GM18867 (cell line): ENCODE results near the gene NPAS2.

ENCODE experiments used
- ATAC-seq: cut with Tn5 transposase; IDR thresholded peaks from one replicate; pipeline ENCODE4 v1.9.1; 2021; ENCODE audit warnings: mild to moderate bottlenecking, moderate library complexity; ENCODE audit not compliant: unreplicated experiment

Gene NPAS2

DNA sequence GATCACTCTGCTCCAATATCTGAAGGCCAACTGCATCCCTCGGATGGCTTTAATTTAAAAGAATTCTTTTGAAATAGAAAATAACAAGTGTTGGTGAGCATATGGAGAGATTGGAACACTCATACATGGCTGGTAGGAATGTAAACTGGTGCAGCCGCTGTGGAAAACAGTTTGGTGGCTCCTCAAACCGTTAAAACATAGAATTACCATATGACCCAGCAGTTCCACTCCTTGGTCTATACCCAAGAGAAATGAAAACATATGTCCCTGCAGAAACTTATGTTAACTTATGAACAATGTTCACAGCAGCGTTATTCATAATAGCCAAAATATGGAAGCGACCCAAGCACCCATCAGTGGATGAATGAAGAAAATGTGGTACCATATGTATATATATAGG, 60.1 kb downstream of the NPAS2 start:
- no peak for ATAC-seq

DNA sequence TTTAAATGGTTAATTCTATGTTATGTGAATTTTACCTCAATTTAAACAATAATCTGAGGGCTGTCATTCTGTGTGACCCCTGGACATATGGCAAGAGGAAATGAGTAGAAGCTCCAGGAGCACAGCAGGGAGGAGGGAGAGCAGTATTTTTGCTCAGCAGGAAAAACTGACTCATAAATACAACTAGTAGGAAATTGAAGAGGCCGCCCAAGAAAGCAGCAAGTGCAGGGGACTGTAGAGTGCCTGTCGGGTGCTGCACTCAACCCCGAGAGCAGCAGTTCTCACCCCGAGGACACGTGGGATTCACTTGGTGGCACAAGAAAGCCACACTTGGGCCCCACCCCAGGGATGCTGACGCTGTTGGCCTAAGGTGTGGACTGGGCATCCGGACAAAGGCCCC, 60.8 kb downstream of the NPAS2 start:
- no peak for ATAC-seq

GRCh38 chr2:100882645-100883613, 63.0 kb downstream of the NPAS2 start:
- ATAC-seq: peak; percentile 54

DNA sequence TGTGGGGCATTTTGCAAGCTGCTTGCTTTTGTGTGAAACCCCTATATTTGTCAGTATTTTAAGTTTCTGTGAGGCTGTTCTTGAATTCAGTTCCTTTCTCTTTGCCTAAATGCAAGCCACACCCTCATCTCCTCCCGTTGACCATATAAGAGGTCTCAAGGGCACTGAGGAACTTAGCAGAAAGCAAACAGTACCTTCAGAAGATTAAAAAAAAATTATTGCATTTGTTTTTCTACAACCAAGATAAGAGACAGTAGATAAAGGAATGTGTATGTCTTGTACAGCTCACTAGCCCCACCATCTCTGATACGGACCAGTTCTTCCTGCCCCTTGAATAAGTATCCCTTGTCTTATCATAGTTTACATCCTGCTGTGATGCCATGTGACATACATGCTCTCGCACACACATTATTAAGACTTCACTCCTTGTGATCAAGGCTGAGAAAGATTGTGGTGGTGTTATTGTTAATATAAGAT, 64.2 kb downstream of the NPAS2 start:
- peak; percentile 43 for ATAC-seq

DNA sequence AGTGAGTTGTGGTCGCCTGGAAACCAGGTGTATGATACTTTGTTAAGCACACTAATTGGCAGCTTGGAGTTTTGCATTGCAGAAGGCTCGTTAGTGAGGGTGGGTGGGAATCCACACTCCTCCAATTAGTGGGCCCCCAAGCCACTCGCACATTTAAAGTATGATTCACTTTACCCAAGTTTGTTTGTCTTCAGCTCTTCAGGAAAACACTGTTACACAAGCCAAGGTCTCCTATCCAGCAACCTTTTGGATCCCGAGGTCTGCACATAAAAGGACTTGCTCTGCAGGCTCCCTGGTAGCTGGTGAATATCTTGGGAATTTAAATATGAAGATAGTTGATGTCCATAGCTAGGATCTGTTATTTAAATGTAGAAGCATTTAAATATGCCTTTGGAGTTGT, 66.1 kb downstream of the NPAS2 start:
- no peak for ATAC-seq

- ATAC-seq: no peak
Measured at GRCh38 chr2:100887039-100887578, 67.2 kb downstream of the NPAS2 start.

- ATAC-seq: no peak
Measured at GRCh38 chr2:100887713-100888495, 68.0 kb downstream of the NPAS2 start.

DNA sequence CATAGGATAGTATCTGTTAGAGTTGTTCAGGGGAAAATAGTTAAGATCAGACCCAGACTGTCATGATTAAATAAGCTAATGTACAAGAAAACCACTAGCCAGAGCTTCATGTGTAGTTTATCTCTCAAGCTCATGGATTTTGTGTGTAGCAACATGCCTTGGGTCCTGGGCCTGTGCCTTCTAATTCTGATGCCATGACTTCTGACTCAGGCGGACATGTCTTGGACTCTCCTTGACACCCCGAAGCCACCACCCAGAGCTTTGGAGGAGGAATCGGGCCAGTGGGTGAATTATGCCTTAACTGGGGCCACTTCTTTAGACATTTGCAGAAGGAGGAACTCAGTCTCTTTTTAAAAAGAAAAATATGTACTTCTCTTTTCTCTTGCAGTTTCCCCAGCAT, 68.7 kb downstream of the NPAS2 start:
- no peak for ATAC-seq

GRCh38 chr2:100889286-100889685, 69.3 kb downstream of the NPAS2 start:
- ATAC-seq: no peak

DNA sequence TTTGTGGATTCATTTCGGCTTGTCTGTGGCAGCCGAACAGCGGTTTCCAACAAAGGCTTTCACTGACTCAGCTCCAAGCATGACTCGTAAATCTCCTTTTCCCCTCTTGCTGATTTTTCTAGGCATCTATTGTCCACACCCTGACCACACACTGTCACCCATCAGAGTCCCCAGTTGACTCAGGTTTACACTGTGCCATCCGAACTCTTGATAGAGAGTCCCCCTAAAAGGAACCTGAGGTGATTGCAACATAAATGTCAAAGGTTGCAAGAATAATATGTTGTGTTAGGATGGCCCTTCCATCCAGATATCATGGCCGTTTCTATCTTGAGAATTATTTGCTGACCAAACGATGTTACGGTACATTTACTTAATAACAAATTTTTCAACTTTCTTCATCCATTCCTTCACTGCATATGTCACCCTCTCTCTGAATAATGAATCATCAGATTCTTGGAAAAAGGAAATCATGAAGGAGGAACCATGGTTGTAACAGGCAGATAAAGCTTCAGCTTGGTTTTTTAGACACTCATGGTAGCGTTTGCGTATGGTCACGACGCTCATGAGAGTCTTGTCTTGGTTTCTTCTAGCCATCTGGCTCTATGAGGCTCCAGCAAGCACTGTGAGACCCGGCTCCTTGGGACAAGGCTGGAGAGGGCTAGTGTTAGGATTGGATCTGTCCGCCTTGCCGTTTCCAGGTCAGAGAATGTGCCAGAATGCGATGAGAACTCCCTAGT, 72.1 kb downstream of the NPAS2 start:
- ATAC-seq: no peak

DNA sequence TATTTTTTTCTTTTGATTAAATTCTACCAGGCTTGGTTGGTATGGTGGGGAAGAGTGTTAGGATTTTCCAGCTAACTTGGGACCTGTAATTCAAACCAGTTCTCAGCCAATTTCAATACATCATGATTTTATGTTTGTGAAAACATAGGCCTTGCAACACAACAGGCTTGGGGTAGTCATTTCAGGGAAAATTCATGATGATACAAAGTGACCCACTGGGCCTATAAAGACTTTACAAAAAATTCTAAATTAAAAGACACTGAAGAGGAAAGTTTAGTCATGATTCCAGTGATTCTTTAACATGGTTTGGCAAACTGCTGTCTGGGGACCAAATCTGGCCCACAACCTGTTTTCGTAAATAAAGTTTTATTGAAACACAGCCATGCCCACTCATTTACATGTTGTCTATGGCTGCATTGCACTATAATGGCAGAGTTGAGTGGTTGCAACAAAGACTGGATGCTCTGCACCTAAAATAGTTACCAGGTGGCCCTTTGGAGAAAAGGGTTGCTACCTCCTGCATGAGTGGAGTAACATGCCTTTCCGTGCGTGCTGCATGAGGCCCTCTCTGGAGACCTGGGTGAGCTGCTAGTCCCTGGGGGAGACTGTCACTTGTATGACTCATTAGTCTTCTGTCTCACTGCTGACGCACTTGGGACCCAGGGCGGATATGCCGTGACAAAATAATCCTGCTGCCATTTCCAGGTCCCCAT, 73.6 kb downstream of the NPAS2 start:
- ATAC-seq: peak; percentile 74

- no peak for ATAC-seq
Measured at GRCh38 chr2:100894105-100894795, 74.3 kb downstream of the NPAS2 start.

- no peak for ATAC-seq
Measured at GRCh38 chr2:100894796-100895156, 74.8 kb downstream of the NPAS2 start.

DNA sequence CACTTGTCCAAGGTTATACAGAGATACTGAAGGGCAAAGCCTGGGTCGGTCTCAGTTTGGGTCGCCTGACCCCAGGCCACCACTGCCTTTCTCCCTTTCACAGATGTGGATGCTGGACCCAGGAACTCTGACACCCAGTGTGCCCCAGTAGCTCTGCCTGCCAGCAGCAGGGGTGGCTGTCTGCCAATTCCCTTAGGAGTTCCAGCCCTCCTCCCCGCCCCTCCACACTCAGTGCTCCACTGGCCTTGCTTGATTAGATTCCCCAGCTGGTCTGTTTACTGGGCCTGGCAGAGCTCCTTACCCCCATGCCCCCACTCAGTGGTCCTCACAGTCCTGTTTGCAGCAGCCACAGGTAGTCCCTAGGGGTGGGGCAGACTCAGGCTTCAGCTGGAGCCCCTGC, 75.5 kb downstream of the NPAS2 start:
- ATAC-seq: no peak

DNA sequence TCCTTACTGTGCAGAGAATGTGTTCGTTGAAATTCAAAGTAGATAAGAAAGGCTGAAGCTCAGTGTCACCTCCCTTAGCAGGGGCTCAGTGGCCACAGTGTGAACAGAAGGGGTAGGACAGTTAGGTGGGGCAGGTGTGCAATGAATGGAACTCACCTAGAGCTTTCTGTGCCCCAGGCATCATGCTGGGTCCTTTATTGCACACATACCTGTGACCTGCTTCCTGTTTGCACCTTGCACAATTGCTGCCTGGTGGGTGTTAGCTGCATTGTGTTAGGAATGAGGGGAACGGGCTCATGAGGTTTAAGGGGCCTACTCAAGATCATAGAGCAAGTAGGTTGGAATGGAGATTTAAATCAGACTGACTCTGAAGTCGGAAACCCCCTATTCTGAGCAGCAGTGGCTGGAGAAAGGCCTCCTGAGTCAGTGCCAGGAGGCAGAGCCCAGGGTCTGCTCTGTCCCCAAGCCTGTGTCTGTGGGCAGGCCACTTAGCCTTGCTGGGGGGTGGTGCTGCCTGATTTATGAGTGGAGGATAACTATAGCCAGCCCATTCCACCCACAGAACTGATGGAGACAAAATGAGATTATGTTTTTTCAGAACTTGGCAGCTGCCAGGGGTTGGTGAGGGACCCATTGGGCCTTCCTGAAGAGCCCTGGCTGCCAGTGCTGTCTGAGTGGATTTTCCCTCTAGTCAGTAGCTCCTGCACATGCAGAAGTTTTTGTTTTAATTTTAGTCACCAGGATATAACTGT, 76.2 kb downstream of the NPAS2 start:
- ATAC-seq: no peak

GRCh38 chr2:100898035-100898665, 78.2 kb downstream of the NPAS2 start:
- no peak for ATAC-seq

DNA sequence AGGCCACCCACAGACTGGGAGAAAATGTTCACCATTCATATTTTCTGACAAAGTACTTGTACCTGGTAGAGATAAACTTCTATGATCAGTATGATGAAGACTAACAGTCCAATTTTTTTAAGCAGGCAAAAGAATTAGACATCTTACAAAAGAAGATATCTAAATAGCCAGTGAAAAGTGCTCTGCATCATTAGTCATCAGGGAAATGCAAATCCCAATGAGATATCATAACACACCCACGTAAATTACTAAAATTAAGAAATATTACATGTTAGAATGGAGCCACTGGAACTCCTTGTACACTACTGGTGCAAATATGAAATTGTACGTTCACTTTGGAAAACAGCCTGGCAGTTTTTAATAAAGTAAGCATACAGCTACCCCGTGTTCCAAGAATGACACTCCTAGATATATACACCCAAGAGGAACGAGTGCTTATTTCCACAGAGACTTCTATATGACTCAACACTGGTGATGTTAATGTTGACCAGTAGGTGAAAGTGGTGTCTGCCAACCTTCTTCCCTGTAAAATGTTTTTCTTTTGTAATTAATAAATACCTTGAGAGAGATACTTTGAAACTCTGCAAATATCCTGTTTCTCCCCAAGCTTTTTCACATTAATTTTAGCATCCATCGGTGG, 80.3 kb downstream of the NPAS2 start:
- ATAC-seq: no peak

DNA sequence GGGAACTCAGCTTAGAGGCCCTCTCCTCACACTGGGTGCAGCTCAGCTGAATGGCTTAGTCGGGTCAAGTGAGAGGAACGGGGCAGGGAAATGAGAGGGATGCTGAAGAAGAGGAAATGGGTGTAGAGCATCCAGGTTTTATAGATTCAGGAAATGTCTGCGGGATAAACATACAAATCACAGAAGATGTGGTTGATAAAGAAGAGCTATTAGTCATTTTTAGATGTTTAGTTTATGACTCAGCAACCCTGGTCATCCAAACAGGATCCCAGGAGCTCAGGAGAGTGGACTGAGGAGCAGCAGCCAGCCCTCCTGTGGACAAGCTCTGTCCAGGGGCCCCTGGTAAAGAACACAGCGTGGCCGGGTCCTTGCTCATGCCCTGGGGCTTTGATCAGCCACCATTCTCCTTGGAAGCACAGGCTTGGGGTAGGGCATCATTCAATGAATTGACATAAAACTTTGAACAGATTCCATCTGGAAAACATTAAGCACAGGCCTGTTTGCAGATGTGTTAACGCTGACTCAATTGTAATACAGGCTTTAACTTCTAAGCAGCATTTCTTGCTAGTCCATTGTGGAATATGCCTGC, 83.0 kb downstream of the NPAS2 start:
- no peak for ATAC-seq
